Coronary artery (tissue), 2 donors: ENCODE data around the gene TUBB1.

ENCODE experiments used
- DNase-seq: peaks from one replicate; pipeline ENCODE4 v3.0.0-alpha.2; 2017; ENCODE audit warnings: low spot score
- H3K27ac ChIP-seq, 2 donors: fragments of 200-600 bp; sonication (generic); one replicate each; pipeline ENCODE4 v1.5.1; 2016 to 2019
- H3K4me3 ChIP-seq: fragments of 200-600 bp; sonication (generic); 2 replicates; pipeline ENCODE4 v1.5.1; 2016; ENCODE audit warnings: mild to moderate bottlenecking, moderate library complexity
- TF ChIP-seq, protein P1 (sequence below): fragments of 200-600 bp; sonication (generic); IDR thresholded peaks from one replicate; pipeline ENCODE4 v1.5.1; 2019; ENCODE audit warnings: antibody characterized with exemption

The TUBB1 gene

DNA sequence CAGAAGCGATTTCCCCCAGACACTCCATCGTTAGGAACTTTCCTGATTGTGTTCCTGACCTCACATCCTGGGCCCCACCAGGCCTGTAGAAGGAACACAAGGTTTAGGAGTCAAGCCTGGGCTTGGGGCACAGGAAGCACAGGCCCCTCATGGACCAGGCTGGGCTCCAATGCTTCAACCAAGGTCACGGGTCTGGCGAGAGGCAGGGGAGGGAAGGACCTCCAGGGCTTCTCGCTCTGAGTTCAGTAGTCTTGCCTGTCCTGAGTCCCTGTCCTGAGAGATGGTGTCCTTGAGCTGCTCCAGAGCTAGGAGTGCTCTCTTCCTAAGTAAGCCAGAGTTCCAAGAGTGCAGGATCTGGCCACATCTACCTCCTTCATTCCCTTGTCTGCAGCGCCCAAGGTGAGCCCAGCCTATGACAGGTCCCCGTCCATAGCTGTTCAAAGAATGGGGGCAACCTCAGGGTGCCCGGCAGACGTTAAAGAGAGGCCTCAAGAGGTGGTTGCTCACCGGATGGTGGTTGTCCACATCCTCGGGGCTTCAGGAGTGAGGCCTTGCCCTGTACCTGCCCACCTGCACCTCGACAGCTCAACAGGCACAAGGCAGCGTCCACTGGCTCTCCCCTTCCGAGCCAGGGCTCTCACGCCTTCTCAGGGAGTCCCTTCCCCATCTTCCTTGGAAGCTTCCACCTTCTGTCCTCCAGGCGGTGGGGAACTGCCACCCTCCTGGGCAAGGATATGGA lies 1.6 kb upstream of the TUBB1 start:
- TF ChIP-seq, protein P1, sequence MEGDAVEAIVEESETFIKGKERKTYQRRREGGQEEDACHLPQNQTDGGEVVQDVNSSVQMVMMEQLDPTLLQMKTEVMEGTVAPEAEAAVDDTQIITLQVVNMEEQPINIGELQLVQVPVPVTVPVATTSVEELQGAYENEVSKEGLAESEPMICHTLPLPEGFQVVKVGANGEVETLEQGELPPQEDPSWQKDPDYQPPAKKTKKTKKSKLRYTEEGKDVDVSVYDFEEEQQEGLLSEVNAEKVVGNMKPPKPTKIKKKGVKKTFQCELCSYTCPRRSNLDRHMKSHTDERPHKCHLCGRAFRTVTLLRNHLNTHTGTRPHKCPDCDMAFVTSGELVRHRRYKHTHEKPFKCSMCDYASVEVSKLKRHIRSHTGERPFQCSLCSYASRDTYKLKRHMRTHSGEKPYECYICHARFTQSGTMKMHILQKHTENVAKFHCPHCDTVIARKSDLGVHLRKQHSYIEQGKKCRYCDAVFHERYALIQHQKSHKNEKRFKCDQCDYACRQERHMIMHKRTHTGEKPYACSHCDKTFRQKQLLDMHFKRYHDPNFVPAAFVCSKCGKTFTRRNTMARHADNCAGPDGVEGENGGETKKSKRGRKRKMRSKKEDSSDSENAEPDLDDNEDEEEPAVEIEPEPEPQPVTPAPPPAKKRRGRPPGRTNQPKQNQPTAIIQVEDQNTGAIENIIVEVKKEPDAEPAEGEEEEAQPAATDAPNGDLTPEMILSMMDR: no peak
- Histone ChIP-seq H3K4me3 (no peak overlapping the region), H3K27ac (no peak overlapping the region)
- no peak for DNase-seq

DNA sequence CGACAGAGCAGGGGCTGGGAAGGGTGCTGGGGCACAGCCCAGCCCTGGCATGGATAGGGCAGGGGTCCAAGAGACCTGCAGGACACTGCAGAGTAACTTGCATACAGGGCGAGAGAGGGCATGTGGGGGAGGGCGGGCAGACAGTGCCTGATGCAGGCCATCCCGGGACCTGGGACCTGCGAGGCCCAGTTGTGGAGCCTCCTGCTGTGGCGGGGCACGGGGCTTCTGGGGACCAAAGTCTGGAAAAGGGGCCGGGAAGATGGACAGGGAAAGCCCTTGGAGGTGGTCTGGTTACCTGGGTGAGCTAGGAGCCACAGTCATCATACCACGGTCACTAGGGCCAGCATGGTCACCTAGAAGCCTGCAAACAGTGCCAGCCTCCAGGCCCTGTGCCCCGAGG lies 412 bp upstream of the TUBB1 start:
- DNase-seq: no peak
- no peak overlapping the region for H3K27ac ChIP-seq
- TF ChIP-seq, protein P1: no peak

DNA sequence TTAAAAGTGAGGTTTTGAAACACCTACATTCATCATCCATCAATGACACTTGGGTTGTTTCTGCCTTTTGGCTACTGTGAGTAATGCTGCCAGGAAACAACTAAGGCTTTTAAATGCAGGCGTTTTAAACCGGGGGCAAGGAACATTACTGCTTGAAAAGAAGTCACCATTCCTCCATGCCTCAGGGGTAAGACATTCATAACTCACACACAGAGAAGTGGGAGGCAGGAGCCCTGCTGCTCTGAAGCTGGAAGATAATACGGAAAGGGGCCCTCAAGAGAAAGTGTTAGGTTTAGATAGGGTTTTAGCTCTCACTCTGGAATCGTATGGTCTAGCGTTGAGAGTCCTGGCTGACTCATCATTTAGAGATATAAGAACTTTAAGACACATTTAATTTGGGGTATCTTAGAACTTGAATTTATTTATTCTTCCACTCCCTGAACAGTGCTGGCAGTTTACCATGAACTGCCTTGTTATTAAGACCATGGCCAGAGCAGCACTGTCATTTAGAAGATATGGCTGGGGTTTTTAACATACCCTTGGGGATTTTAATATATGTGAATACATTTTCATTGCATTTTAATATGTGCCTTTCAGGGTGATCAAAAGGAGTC lies 1.8 kb downstream of the TUBB1 start:
- H3K27ac ChIP-seq: no peak overlapping the region
- H3K4me3 ChIP-seq: no peak overlapping the region
- TF ChIP-seq, protein P1: no peak
- DNase-seq: no peak

More for the DNA sequence above, 412 bp upstream of the TUBB1 start:
- no peak overlapping the region for H3K4me3 ChIP-seq

DNA sequence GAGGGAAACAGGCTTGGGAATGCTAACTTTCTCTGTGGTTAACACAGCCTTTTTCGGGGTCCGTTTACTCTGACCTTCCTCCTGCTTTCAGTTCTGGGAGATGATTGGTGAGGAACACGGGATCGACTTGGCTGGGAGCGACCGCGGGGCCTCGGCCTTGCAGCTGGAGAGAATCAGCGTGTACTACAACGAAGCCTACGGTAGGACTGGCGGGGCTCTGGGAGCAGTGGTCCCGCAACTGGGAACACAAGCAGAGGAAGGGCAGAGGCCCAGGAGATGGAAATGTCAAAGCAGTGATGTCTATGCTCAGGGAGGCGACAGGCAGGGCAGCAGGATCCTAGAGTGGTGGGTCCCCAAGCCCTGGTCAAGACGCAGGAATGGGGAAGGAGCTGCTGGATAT lies 3.5 kb downstream of the TUBB1 start:
- Histone ChIP-seq H3K27ac (no peak overlapping the region), H3K4me3 (no peak overlapping the region)
- TF ChIP-seq, protein P1: no peak
- DNase-seq: no peak

DNA sequence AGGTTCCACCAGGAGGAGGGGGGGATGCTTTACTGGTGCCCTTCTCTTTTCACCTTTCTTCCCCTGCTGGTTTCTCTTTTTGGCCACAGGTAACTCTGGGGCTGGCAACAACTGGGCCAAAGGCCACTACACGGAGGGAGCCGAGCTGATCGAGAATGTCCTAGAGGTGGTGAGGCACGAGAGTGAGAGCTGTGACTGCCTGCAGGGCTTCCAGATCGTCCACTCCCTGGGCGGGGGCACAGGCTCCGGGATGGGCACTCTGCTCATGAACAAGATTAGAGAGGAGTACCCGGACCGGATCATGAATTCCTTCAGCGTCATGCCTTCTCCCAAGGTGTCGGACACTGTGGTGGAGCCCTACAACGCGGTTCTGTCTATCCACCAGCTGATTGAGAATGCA lies 4.4 kb downstream of the TUBB1 start:
- TF ChIP-seq, protein P1: no peak

DNA sequence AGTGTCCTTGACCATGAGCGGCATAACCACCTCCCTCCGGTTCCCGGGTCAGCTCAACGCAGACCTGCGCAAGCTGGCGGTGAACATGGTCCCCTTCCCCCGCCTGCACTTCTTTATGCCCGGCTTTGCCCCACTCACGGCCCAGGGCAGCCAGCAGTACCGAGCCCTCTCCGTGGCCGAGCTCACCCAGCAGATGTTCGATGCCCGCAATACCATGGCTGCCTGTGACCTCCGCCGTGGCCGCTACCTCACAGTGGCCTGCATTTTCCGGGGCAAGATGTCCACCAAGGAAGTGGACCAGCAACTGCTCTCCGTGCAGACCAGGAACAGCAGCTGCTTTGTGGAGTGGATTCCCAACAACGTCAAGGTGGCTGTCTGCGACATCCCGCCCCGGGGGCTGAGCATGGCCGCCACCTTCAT lies 4.9 kb downstream of the TUBB1 start:
- no peak for DNase-seq
- H3K4me3 ChIP-seq: no peak overlapping the region
- no peak overlapping the region for H3K27ac ChIP-seq
- TF ChIP-seq, protein P1: no peak

More for the DNA sequence above, 4.4 kb downstream of the TUBB1 start:
- DNase-seq: no peak
- no peak overlapping the region for H3K4me3 ChIP-seq
- no peak overlapping the region for H3K27ac ChIP-seq

DNA sequence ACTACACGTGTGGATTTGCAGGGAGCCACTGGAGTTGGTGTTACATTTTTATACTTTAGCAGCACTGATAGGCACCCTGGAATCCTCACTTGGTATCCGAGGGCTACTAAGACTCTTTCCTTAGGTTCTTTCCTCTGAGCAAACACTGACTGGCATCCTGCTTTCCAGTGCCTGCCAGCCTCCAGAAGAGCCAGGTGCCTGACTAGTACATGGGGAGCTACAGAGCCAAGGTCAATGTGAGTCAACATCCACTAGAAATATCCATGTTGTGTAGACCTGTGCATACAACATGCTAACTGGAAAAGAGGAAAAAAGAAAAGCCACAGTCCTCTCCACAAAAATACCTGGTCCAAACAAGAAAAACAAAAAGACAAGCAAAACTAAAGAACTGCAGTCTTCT lies 5.9 kb downstream of the TUBB1 start:
- Histone ChIP-seq H3K4me3 (no peak overlapping the region), H3K27ac (no peak overlapping the region)
- TF ChIP-seq, protein P1: no peak
- DNase-seq: no peak
